ENCODE measurements around the gene EFEMP1. TPM values are rescaled to one million over a fixed set of nuclear protein-coding genes. Genes with fewer than 3 reads are reported as not detected.

The EFEMP1 gene
- total and polyA plus RNA-seq, 10 of the 15 experiments (the other 5 are each of a cell fraction or from before 2014, with no cell fraction given): 0.27 to 1.2 (median 0.35) TPM; not detected in 6

DNA sequence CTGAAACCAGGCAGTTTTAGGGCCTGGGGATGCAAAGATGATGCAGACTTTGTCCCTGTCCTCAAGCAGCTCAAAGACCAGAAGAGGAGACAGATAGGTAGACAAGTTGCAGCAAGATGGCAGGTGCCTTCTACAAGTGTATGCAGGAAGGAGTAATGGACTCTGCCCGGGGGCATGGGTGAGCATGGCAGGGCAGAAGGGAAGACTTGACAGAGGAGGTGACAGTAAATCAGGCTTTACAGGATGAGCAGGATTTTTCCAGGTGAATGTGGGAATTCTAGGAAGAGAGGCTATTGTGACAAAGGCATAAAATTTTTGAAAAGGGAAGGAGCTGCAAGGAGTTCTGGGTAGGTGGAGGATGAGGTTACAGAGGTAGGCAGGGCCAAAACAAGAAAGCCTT is 4.7 kb downstream of the EFEMP1 start:
- intact Hi-C loops (cut with micrococcal nuclease; ENCODE audit: unreplicated experiment): no loop called here
- Histone ChIP-seq H3K4me3 (no peak overlapping the region), H3K27ac (ENCODE audit: control insufficient read depth, insufficient read depth) (no peak overlapping the region), H3K27me3 (replicated peaks in 1 of 2; ENCODE audit: control insufficient read depth in 2 of 2, insufficient read depth in 2 of 2, low read length in 1 of 2) (peaks cover 4 to 13% of the 10 kb centered on the region in 2 experiments), H2AFZ (ENCODE audit: control insufficient read depth, low read depth, low read length) (no peak overlapping the region), H3K9me3 (replicated peaks; ENCODE audit: control insufficient read depth, insufficient read depth, low read length) (no peaks in the 10 kb centered on the region), H3K79me2 (ENCODE audit: control insufficient read depth, insufficient read depth, low read length) (no peaks in the 10 kb centered on the region), H3K36me3 (ENCODE audit: control insufficient read depth in 2 of 2, insufficient read depth in 2 of 2, low read length in 1 of 2) (no peaks in the 10 kb centered on the region), H3K4me2 (ENCODE audit: control insufficient read depth, insufficient read depth) (no peak overlapping the region), H3K4me1 (ENCODE audit: control insufficient read depth, insufficient read depth, low read length) (peaks cover 7% of the 10 kb centered on the region; the same call in 1 of the 2 replicates), H3K9ac (ENCODE audit: control insufficient read depth, insufficient read depth, low read length) (no peak overlapping the region), H4K20me1 (ENCODE audit: control insufficient read depth, insufficient read depth) (no peaks in the 10 kb centered on the region)
- POLR2A ChIA-PET: interaction anchor here (0.5 kb wide), 1 partner anchor 51 kb away, joined by 3 read pairs; no protein-coding TSS in a partner anchor
- in situ Hi-C loops (cut with MboI): no loop called here
- no TSS peak for BruUV-seq (replicated peaks)
- ATAC-seq (no peak), FAIRE-seq (no peak), DNase-seq (ENCODE audit: low read depth, low spot score) (no peak)
- RAD21 ChIA-PET (ENCODE audit: unreplicated experiment): no interaction called here
- CTCF ChIA-PET: no interaction called here
- SMC1A ChIA-PET (ENCODE audit: uncharacterized antibody, unreplicated experiment): no interaction called here
- WGBS (ENCODE audit: insufficient coverage, insufficient replicate concordance, low lambda C conversion rate, missing lambda C conversion rate): 0% methylated on average over 1 of the region's 1 CpG
- TF ChIP-seq SIX5 (IDR thresholded peaks at IDR 0.05; ENCODE audit: low read depth, low read length, severe bottlenecking) (no peak), KLF5 (IDR thresholded peaks at IDR 0.05; ENCODE audit: partially characterized antibody) (no peak), FOXM1 (IDR thresholded peaks at IDR 0.05; ENCODE audit: low read depth, low read length) (no peak), SREBF1 (IDR thresholded peaks at IDR 0.05; ENCODE audit: low read length) (no peak), BCL11A (IDR thresholded peaks at IDR 0.05; ENCODE audit: low read depth, low read length) (no peak), WRNIP1 (IDR thresholded peaks at IDR 0.05; ENCODE audit: borderline replicate concordance, low read depth, low read length) (no peak), RAD21 (IDR thresholded peaks at IDR 0.05; ENCODE audit: insufficient read depth, low read depth, low read length) (no peak), SUPT20H (IDR thresholded peaks at IDR 0.05; ENCODE audit: borderline replicate concordance, control insufficient read depth, low read depth, low read length) (no peak), MEF2B (IDR thresholded peaks at IDR 0.05; ENCODE audit: partially characterized antibody, poor library complexity, severe bottlenecking) (no peak)
- TF ChIP-seq, protein P1, sequence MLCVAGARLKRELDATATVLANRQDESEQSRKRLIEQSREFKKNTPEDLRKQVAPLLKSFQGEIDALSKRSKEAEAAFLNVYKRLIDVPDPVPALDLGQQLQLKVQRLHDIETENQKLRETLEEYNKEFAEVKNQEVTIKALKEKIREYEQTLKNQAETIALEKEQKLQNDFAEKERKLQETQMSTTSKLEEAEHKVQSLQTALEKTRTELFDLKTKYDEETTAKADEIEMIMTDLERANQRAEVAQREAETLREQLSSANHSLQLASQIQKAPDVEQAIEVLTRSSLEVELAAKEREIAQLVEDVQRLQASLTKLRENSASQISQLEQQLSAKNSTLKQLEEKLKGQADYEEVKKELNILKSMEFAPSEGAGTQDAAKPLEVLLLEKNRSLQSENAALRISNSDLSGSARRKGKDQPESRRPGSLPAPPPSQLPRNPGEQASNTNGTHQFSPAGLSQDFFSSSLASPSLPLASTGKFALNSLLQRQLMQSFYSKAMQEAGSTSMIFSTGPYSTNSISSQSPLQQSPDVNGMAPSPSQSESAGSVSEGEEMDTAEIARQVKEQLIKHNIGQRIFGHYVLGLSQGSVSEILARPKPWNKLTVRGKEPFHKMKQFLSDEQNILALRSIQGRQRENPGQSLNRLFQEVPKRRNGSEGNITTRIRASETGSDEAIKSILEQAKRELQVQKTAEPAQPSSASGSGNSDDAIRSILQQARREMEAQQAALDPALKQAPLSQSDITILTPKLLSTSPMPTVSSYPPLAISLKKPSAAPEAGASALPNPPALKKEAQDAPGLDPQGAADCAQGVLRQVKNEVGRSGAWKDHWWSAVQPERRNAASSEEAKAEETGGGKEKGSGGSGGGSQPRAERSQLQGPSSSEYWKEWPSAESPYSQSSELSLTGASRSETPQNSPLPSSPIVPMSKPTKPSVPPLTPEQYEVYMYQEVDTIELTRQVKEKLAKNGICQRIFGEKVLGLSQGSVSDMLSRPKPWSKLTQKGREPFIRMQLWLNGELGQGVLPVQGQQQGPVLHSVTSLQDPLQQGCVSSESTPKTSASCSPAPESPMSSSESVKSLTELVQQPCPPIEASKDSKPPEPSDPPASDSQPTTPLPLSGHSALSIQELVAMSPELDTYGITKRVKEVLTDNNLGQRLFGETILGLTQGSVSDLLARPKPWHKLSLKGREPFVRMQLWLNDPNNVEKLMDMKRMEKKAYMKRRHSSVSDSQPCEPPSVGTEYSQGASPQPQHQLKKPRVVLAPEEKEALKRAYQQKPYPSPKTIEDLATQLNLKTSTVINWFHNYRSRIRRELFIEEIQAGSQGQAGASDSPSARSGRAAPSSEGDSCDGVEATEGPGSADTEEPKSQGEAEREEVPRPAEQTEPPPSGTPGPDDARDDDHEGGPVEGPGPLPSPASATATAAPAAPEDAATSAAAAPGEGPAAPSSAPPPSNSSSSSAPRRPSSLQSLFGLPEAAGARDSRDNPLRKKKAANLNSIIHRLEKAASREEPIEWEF (IDR thresholded peaks at IDR 0.05; ENCODE audit: insufficient replicate concordance, low read depth, low read length): no peak
- TF ChIP-seq, protein P2, sequence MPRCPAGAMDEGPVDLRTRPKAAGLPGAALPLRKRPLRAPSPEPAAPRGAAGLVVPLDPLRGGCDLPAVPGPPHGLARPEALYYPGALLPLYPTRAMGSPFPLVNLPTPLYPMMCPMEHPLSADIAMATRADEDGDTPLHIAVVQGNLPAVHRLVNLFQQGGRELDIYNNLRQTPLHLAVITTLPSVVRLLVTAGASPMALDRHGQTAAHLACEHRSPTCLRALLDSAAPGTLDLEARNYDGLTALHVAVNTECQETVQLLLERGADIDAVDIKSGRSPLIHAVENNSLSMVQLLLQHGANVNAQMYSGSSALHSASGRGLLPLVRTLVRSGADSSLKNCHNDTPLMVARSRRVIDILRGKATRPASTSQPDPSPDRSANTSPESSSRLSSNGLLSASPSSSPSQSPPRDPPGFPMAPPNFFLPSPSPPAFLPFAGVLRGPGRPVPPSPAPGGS (IDR thresholded peaks at IDR 0.05; ENCODE audit: borderline replicate concordance, insufficient read depth, low read depth, low read length, poor library complexity, severe bottlenecking): no peak
- TF ChIP-seq, protein P3, sequence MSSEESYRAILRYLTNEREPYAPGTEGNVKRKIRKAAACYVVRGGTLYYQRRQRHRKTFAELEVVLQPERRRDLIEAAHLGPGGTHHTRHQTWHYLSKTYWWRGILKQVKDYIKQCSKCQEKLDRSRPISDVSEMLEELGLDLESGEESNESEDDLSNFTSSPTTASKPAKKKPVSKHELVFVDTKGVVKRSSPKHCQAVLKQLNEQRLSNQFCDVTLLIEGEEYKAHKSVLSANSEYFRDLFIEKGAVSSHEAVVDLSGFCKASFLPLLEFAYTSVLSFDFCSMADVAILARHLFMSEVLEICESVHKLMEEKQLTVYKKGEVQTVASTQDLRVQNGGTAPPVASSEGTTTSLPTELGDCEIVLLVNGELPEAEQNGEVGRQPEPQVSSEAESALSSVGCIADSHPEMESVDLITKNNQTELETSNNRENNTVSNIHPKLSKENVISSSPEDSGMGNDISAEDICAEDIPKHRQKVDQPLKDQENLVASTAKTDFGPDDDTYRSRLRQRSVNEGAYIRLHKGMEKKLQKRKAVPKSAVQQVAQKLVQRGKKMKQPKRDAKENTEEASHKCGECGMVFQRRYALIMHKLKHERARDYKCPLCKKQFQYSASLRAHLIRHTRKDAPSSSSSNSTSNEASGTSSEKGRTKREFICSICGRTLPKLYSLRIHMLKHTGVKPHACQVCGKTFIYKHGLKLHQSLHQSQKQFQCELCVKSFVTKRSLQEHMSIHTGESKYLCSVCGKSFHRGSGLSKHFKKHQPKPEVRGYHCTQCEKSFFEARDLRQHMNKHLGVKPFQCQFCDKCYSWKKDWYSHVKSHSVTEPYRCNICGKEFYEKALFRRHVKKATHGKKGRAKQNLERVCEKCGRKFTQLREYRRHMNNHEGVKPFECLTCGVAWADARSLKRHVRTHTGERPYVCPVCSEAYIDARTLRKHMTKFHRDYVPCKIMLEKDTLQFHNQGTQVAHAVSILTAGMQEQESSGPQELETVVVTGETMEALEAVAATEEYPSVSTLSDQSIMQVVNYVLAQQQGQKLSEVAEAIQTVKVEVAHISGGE (CRISPR knock-in tag; IDR thresholded peaks at IDR 0.05): no peak
